Sigmoid colon (tissue), 4 donors: ENCODE measurements around the gene PUS1.

ENCODE experiments used
- EP300 ChIP-seq, 4 donors: sonication (generic); formaldehyde crosslinking; IDR thresholded peaks; one replicate each; pipeline ENCODE4 v1.6.1; 2017; ENCODE audit warnings: antibody characterized with exemption in 4 of 4
- POLR2A ChIP-seq, 2 donors: fragments of 450-650 bp; IDR thresholded peaks; one replicate each; pipeline ENCODE4 v1.6.1; 2016; ENCODE audit warnings: antibody characterized with exemption in 2 of 2, mild to moderate bottlenecking in 2 of 2, moderate library complexity in 2 of 2
- POLR2AphosphoS5 ChIP-seq, 4 donors: sonication (generic); formaldehyde crosslinking; IDR thresholded peaks; one replicate each; pipeline ENCODE4 v1.6.1; 2017; ENCODE audit warnings: antibody characterized with exemption in 4 of 4
- TF ChIP-seq, protein P1 (sequence below), 4 experiments: fragments of 450-650 bp in 3 of 4; fragments of 200-600 bp in 1 of 4; IDR thresholded peaks; one replicate each; pipeline ENCODE4 v1.5.1; 2016 to 2019; ENCODE audit warnings: antibody characterized with exemption in 4 of 4, mild to moderate bottlenecking in 3 of 4, moderate library complexity in 2 of 4

DNA sequence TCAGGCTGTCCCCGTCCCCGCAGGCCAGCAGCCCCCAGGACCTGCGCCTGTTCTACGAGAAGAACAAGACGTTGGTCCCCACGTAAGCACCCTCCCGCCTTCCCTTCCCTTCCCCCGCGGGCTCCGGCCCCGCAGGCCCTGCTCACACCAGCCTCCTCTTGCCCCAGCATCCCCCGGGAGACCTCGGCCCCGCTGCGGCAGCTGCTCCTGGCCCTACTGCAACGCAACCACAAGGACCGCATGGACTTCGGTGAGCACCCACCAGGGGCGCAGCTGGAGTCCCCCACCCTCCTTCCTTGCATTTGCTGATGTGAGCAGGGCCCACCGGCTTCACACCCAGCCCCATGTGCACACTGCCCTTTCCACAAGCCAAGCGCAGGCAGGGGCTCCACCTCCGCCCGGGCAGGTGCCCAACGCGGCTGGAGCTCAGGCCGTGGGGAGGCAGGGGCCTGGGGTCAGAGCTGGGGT lies 19.3 kb upstream of the PUS1 start:
- TF ChIP-seq POLR2A (IDR thresholded peaks at IDR 0.05) (no peak), POLR2AphosphoS5 (IDR thresholded peaks at IDR 0.05) (no peak), EP300 (IDR thresholded peaks at IDR 0.05) (no peak)
- TF ChIP-seq, protein P1, sequence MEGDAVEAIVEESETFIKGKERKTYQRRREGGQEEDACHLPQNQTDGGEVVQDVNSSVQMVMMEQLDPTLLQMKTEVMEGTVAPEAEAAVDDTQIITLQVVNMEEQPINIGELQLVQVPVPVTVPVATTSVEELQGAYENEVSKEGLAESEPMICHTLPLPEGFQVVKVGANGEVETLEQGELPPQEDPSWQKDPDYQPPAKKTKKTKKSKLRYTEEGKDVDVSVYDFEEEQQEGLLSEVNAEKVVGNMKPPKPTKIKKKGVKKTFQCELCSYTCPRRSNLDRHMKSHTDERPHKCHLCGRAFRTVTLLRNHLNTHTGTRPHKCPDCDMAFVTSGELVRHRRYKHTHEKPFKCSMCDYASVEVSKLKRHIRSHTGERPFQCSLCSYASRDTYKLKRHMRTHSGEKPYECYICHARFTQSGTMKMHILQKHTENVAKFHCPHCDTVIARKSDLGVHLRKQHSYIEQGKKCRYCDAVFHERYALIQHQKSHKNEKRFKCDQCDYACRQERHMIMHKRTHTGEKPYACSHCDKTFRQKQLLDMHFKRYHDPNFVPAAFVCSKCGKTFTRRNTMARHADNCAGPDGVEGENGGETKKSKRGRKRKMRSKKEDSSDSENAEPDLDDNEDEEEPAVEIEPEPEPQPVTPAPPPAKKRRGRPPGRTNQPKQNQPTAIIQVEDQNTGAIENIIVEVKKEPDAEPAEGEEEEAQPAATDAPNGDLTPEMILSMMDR (IDR thresholded peaks at IDR 0.05), result no peak
